GM18520 (cell line): ENCODE measurements around the gene LRRC3C.
A peak's percentile ranks its signal among the peaks of the same experiment; 100 is the strongest.
"Not testable (repeated sequence)": the region's sequence is repeated elsewhere in the genome, so short reads cannot be mapped to it uniquely, and the experiment has no call there.

Source experiments
- ATAC-seq: cut with Tn5 transposase; IDR thresholded peaks from one replicate; pipeline ENCODE4 v1.9.1; 2021; ENCODE audit not compliant: unreplicated experiment

LRRC3C gene

GRCh38 chr17:39946551-39947330, 19.2 kb downstream of the LRRC3C start:
- ATAC-seq = no peak

GRCh38 chr17:39948489-39948828, 20.9 kb downstream of the LRRC3C start:
- not testable (repeated sequence) for ATAC-seq

GRCh38 chr17:39949028-39949427, 21.5 kb downstream of the LRRC3C start:
- ATAC-seq = no peak

- ATAC-seq = no peak
These were observed 23.4 kb downstream of the LRRC3C start for GRCh38 chr17:39950871-39951348.

- peak; percentile 13 for ATAC-seq
These were observed 24.6 kb downstream of the LRRC3C start for GRCh38 chr17:39951924-39952679.

GRCh38 chr17:39952680-39953470, 25.3 kb downstream of the LRRC3C start:
- peak; percentile 56 for ATAC-seq

- peak; percentile 3 for ATAC-seq
These were observed 25.9 kb downstream of the LRRC3C start for GRCh38 chr17:39953471-39953888.

GRCh38 chr17:39954876-39955275, 27.3 kb downstream of the LRRC3C start:
- ATAC-seq = no peak

GRCh38 chr17:39955726-39956225, 28.2 kb downstream of the LRRC3C start:
- no peak for ATAC-seq

GRCh38 chr17:39960524-39961041, 33.1 kb downstream of the LRRC3C start:
- no peak for ATAC-seq

- no peak for ATAC-seq
These were observed 35.2 kb downstream of the LRRC3C start, which contains the start of gene GSDMA for GRCh38 chr17:39962642-39963220. Gene GSDMA (plus strand): TSS chr17:39963004. CDS start chr17:39965688, 2,684 bp downstream.

- no peak for ATAC-seq
These were observed 36.3 kb downstream of the LRRC3C start for GRCh38 chr17:39963829-39964228.

GRCh38 chr17:39965017-39965699, 37.6 kb downstream of the LRRC3C start:
- ATAC-seq = no peak

GRCh38 chr17:39966771-39967170, 39.2 kb downstream of the LRRC3C start:
- ATAC-seq = no peak

- ATAC-seq = no peak
These were observed 41.2 kb downstream of the LRRC3C start for GRCh38 chr17:39968761-39969160.

GRCh38 chr17:39969375-39969774, 41.8 kb downstream of the LRRC3C start:
- no peak for ATAC-seq

GRCh38 chr17:39970157-39970692, 42.7 kb downstream of the LRRC3C start:
- no peak for ATAC-seq

GRCh38 chr17:39971076-39971603, 43.6 kb downstream of the LRRC3C start:
- ATAC-seq = no peak

- ATAC-seq = no peak
These were observed 44.7 kb downstream of the LRRC3C start for GRCh38 chr17:39972271-39972670.
